Kidney (tissue), 14 donors: ENCODE data around the gene OSBPL10. TPM values are rescaled to one million over a fixed set of nuclear protein-coding genes. Genes with fewer than 3 reads are reported as not detected.

Experiments
- DNase-seq, 5 donors: peaks; one replicate each; pipeline ENCODE4 v3.0.0-alpha.2; 2013 to 2020
- FAIRE-seq: peaks from 2 replicates; lab custom pipeline; 2012; peaks lifted over from hg19 to GRCh38; lab: Jason Lieb, UNC
- H3K27ac ChIP-seq, 2 donors: one replicate each; pipeline ENCODE4 v1.7.0; 2013; ENCODE audit warnings: low read depth in 2 of 2, low read length in 2 of 2, inconsistent platforms in 1 of 2
- H3K27me3 ChIP-seq: one replicate; pipeline ENCODE4 v1.7.1; 2013; ENCODE audit warnings: low read length, inconsistent platforms; ENCODE audit not compliant: control insufficient read depth, insufficient read depth
- H3K36me3 ChIP-seq, 3 donors: one replicate each; pipeline versions ENCODE4 v1.7.0 to v1.7.1; 2013; ENCODE audit warnings: low read length in 3 of 3, control low read depth in 1 of 3, inconsistent platforms in 1 of 3; ENCODE audit not compliant: insufficient read depth in 3 of 3, control insufficient read depth in 2 of 3
- H3K4me1 ChIP-seq, 3 donors: one replicate each; pipeline versions ENCODE4 v1.7.0 to v1.7.1; 2013; ENCODE audit warnings: low read length in 3 of 3, inconsistent platforms in 1 of 3, low read depth in 1 of 3; ENCODE audit not compliant: control insufficient read depth in 2 of 3, insufficient read depth in 2 of 3
- H3K4me3 ChIP-seq, 3 donors: one replicate each; pipeline versions ENCODE4 v1.7.0 to v1.8.1; 2013; ENCODE audit warnings: low read length in 3 of 3, control low read depth in 1 of 3, inconsistent platforms in 1 of 3
- H3K9ac ChIP-seq, 3 donors: one replicate each; pipeline versions ENCODE4 v1.7.0 to v1.7.1; 2013; ENCODE audit warnings: low read length in 3 of 3, control low read depth in 1 of 3, inconsistent platforms in 1 of 3
- H3K9me3 ChIP-seq, 3 donors: one replicate each; pipeline versions ENCODE4 v1.7.0 to v1.7.1; 2013; ENCODE audit warnings: low read length in 3 of 3, control low read depth in 1 of 3, inconsistent platforms in 1 of 3; ENCODE audit not compliant: control insufficient read depth in 2 of 3, insufficient read depth in 1 of 3
- CTCF ChIP-seq: IDR thresholded peaks from 3 replicates; pipeline ENCODE4 v1.5.1; 2012; ENCODE audit warnings: mild to moderate bottlenecking, moderate library complexity, borderline replicate concordance; ENCODE audit not compliant: insufficient read depth; ENCODE audit errors: extremely low read depth
- intact Hi-C: fragments of 100-400 bp; cut with DNase I; formaldehyde crosslinking; loops from one replicate; pipeline ENCODE4 v1.11.1; 2022
- polyA plus RNA-seq: library from polyadenylated mRNA; stranded (reverse); fragments of 350-450 nt; fragmentation: Illumina TruSeq; extraction: RNeasy Lipid Tissue Mini Kit (QIAGEN cat#74804); gene quantifications from one replicate; pipeline ENCODE4 v1.2.3, GENCODE V29; 2014; ENCODE audit warnings: low read depth, low replicate concordance; ENCODE audit not compliant: insufficient read depth
- total RNA-seq: library from RNA; stranded (reverse); fragmentation: NEBNext Ultra II Directional; extraction: Animal tissue kit (Norgen Biotek cat#: 25700); gene quantifications from one replicate; pipeline ENCODE4 v1.2.1, GENCODE V29; 2021
- donor health status: control.
- donor health status: control.
- donor health status: control.
- donor health status: control.
- donor health status: control.
- donor health status: DM: yes; HTN: yes; CAD: no.
- donor health status: Normal renal cell carcinoma (clear cell type).

Gene OSBPL10
- total and polyA plus RNA-seq, 2 donors from 2014 or later, result 11.8 to 89.3 TPM

- DNase-seq (no peak), FAIRE-seq (no peak)
- intact Hi-C loops, result no loop called here
- Histone ChIP-seq H3K4me1 (peaks cover 6 to 18% (median 7%) of the 10 kb centered on the region in 3 donors), H3K36me3 (no peaks in the 10 kb centered on the region), H3K4me3 (no peak overlapping the region), H3K9me3 (no peaks in the 10 kb centered on the region), H3K27me3 (no peaks in the 10 kb centered on the region), H3K9ac (no peak overlapping the region), H3K27ac (peak overlapping the region; percentile 3 to 55)
- no peak for TF ChIP-seq CTCF
These were observed 13.5 kb downstream of the OSBPL10 start for GRCh38 chr3:31967592-31967991.

- Histone ChIP-seq H3K4me1 (peaks cover 6 to 18% (median 7%) of the 10 kb centered on the region in 3 donors), H3K27me3 (no peaks in the 10 kb centered on the region), H3K27ac (no peak overlapping the region), H3K9ac (no peak overlapping the region), H3K36me3 (no peaks in the 10 kb centered on the region), H3K9me3 (no peaks in the 10 kb centered on the region), H3K4me3 (no peak overlapping the region)
- DNase-seq (no peak), FAIRE-seq (no peak)
- intact Hi-C loops, result no loop called here
- TF ChIP-seq CTCF, result no peak
These were observed 14.0 kb downstream of the OSBPL10 start for GRCh38 chr3:31966978-31967591.

- Histone ChIP-seq H3K27ac (no peak overlapping the region), H3K4me3 (no peak overlapping the region), H3K9ac (no peak overlapping the region), H3K4me1 (peaks cover 0 to 38% (median 31%) of the 10 kb centered on the region in 3 donors), H3K36me3 (no peaks in the 10 kb centered on the region), H3K27me3 (no peaks in the 10 kb centered on the region), H3K9me3 (no peaks in the 10 kb centered on the region)
- DNase-seq, result no peak
- intact Hi-C loops, result no loop called here
- FAIRE-seq, result no peak
- TF ChIP-seq CTCF, result no peak
These were observed 18.3 kb downstream of the OSBPL10 start for GRCh38 chr3:31962801-31963205.
